ENCODE measurements around the gene MYH7B. TPM values are rescaled to one million over a fixed set of nuclear protein-coding genes. Genes with fewer than 3 reads are reported as not detected.

Gene MYH7B
- total RNA-seq, 2 donors from 2014 or later = 24.4 to 34.9 TPM

DNA sequence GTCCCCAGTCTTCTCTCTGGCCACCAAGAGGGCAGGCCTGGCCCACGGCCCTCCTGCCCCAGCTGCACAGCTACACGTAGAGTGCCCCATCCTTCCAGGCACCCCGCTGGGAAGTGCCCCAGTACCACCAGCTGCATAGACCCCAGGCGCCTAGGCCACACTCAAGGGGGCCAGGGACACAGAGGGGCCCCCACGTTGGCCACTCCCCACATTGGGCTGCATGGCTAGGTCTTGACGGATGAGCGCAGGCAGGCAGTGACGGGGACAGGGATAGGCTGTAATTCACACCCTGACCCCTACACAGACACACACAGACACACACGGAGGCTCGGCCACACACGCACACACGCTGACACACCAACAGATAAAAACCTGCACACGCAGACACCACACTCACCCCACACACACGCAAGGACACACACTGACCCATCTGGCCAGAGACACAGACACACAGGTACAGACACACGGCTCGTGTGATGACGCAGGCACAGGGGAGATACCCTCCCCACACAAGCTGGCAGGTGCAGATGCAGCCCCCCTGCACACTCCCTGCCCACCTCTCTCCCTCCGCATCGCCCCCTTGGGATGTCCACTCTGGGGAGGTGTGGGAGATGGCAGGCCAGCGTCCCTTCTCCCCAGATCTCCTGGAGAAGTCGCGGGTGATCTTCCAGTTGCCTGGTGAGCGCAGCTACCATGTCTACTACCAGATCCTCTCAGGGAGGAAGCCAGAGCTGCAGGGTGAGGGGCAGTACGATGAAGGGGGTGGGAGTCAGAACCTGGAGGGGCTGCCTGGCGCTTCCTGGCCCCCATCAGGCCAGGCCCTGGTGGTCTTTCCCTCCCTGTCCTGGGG lies 30.0 kb downstream of the MYH7B start:
- no peak for DNase-seq (ENCODE audit: low spot score)
- H3K9me3 ChIP-seq = no peaks in the 10 kb centered on the region
- H3K4me3 ChIP-seq = no peak overlapping the region
- peaks cover 38% of the 10 kb centered on the region for H3K36me3 ChIP-seq
- peak overlapping the region; percentile 85 to 98 for H3K27ac ChIP-seq
- TF ChIP-seq, protein P1, sequence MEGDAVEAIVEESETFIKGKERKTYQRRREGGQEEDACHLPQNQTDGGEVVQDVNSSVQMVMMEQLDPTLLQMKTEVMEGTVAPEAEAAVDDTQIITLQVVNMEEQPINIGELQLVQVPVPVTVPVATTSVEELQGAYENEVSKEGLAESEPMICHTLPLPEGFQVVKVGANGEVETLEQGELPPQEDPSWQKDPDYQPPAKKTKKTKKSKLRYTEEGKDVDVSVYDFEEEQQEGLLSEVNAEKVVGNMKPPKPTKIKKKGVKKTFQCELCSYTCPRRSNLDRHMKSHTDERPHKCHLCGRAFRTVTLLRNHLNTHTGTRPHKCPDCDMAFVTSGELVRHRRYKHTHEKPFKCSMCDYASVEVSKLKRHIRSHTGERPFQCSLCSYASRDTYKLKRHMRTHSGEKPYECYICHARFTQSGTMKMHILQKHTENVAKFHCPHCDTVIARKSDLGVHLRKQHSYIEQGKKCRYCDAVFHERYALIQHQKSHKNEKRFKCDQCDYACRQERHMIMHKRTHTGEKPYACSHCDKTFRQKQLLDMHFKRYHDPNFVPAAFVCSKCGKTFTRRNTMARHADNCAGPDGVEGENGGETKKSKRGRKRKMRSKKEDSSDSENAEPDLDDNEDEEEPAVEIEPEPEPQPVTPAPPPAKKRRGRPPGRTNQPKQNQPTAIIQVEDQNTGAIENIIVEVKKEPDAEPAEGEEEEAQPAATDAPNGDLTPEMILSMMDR (IDR thresholded peaks at IDR 0.05) = no peak
- H3K4me1 ChIP-seq = peaks cover 0 to 55% of the 10 kb centered on the region in 2 donors
- H3K27me3 ChIP-seq = no peaks in the 10 kb centered on the region

DNA sequence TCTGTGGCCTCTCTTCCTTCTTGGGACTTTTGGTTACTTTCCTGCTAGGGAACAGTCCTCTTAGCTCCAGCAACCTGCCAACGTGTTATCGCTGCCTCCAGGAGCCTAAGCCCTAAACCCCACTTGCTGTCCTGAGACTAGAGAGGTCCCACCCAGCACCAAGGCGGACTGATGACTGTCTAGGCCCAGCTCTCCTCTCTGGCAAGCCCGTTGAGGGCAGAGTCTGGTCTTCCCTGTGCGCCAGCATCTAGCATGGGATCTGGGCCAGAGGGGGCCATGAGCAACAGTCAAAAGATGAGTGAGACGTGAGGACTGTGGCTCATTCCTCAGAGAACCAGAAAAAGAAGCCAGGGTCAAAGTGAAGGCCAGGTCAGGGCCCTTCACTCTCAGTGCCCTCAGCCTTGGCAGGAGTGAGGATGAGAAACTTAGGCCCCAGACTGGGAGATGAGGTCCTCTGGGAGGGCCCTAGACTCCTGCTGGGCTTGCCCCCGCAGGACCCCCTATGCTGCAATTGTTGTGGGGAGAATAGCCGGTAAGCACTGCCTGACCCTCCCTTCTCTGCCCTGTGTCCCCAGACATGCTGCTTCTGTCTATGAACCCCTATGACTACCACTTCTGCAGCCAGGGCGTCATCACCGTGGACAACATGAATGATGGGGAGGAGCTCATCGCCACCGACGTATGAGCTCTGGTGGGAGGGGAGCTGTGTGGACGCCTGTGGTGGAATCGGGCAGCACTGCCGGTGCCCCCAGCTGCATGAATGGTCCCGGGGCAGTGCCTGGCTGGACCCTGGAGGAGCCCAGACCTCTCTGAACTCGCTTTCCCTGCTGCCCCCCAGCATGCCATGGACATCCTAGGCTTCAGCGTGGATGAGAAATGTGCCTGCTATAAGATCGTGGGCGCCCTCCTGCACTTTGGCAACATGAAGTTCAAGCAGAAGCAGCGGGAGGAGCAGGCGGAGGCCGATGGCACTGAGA lies 30.9 kb downstream of the MYH7B start:
- TF ChIP-seq, protein P1 (IDR thresholded peaks at IDR 0.05) = no peak
- H3K4me1 ChIP-seq = peaks cover 0 to 53% of the 10 kb centered on the region in 2 donors
- peaks cover 44% of the 10 kb centered on the region for H3K36me3 ChIP-seq
- no peak overlapping the region for H3K4me3 ChIP-seq
- DNase-seq (ENCODE audit: low spot score) = no peak
- H3K27me3 ChIP-seq = no peaks in the 10 kb centered on the region
- peak overlapping the region; percentile 85 to 98 for H3K27ac ChIP-seq
- no peaks in the 10 kb centered on the region for H3K9me3 ChIP-seq

DNA sequence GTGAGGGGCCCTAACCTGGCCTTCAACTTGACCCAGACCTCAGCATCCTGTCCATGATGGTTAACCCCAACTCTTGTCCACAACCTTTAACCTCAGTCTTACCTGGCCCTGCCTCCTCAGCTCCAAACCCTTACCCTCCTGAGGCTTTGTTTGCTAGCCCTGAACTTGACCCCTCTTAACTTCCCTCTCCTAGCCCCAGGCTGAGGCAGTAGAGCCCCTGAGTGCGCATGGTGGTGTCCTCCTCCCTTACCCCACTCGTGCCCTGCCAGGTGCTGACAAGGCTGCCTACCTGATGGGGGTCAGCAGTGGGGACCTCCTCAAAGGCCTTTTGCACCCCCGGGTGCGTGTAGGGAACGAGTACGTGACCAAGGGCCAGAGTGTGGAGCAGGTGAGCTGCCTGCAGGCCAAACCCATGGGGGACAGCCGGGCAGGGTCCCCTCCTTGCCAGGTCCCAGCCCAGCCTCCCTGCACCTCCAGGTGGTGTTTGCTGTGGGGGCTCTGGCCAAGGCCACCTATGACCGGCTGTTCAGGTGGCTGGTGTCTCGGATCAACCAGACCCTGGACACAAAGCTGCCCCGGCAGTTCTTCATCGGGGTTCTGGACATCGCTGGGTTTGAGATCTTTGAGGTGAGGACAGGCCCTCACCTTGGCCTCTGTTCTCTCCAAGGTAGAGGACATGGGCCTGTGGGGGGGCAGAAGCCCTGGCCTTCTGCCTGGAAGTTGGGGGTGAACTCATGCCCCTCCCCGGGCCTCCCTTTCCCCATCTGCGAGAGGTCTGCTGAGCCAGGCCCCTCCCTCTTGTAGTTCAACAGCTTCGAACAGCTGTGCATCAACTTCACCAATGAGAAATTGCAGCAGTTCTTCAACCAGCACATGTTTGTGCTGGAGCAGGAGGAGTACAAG lies 31.9 kb downstream of the MYH7B start:
- no peak overlapping the region for H3K4me3 ChIP-seq
- H3K27ac ChIP-seq = peak overlapping the region in 1 of 2 donors; percentile 85
- DNase-seq (ENCODE audit: low spot score) = no peak
- TF ChIP-seq, protein P1 (IDR thresholded peaks at IDR 0.05) = no peak
- peaks cover 0 to 47% of the 10 kb centered on the region in 2 donors for H3K4me1 ChIP-seq
- peaks cover 48% of the 10 kb centered on the region for H3K36me3 ChIP-seq
- H3K27me3 ChIP-seq = no peaks in the 10 kb centered on the region
- no peaks in the 10 kb centered on the region for H3K9me3 ChIP-seq

DNA sequence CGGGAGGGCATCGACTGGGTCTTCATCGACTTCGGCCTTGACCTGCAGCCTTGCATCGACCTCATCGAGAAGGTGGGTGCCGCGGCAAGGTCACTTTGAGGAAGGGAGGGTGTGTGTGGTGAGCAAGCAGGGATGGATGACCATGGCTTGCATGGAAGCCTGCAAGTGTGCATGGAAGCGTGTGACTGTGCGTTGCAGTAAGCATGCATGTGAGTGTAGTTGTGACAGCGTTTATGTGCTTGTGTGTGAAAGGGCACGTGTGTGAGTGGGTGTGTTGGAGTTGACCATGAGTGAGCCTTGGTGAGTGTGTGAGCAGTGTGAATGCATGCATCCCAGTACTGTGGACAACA lies 32.5 kb downstream of the MYH7B start:
- Histone ChIP-seq H3K4me1 (peaks cover 0 to 47% of the 10 kb centered on the region in 2 donors), H3K27me3 (no peaks in the 10 kb centered on the region), H3K27ac (peak overlapping the region in 1 of 2 donors; percentile 85), H3K9me3 (no peaks in the 10 kb centered on the region), H3K36me3 (peaks cover 55% of the 10 kb centered on the region), H3K4me3 (no peak overlapping the region)
- DNase-seq (ENCODE audit: low spot score) = no peak
- TF ChIP-seq, protein P1 (IDR thresholded peaks at IDR 0.05) = no peak

DNA sequence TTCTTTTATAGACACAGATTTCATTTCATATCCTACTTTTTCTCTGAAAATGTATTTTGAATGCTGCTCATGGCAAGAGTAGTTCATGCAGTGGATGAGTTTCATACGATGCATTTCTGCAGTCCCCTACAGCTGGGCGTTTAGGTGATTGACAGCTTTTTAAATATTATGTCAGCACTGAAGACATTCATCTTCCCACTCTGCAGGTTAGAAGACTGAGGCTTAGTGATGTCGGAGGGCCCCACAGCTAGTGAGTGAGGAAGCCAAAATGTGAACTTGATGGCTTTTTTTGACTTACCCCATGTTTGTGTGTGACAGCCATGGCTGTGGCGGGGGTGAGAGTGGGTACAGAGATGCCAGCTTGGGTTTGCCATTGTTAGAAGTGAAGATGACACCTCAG lies 33.5 kb downstream of the MYH7B start:
- no peaks in the 10 kb centered on the region for H3K27me3 ChIP-seq
- no peaks in the 10 kb centered on the region for H3K9me3 ChIP-seq
- no peak overlapping the region for H3K27ac ChIP-seq
- TF ChIP-seq, protein P1 (IDR thresholded peaks at IDR 0.05) = no peak
- H3K4me3 ChIP-seq = no peak overlapping the region
- peaks cover 64% of the 10 kb centered on the region for H3K36me3 ChIP-seq
- H3K4me1 ChIP-seq = peaks cover 0 to 40% of the 10 kb centered on the region in 2 donors
- no peak for DNase-seq (ENCODE audit: low spot score)

All from right atrium auricular region (tissue), 2 donors.